ENCODE measurements around the gene PGRMC1. TPM values are rescaled to one million over a fixed set of nuclear protein-coding genes. Genes with fewer than 3 reads are reported as not detected.
"Not testable (repeated sequence)": the region's sequence is repeated elsewhere in the genome, so short reads cannot be mapped to it uniquely, and the experiment has no call there.

Gene PGRMC1
- total and polyA plus RNA-seq, 8 donors, result 17.0 to 50.2 (median 26.5) TPM

- intact Hi-C loops (cut with DNase I), result no loop called here
- 68 to 73% methylated on average over 2 of the region's 2 CpGs for WGBS, 2 donors
- peaks cover 0 to 6% (median 0%) of the 10 kb centered on the region in 4 donors for H3K27me3 ChIP-seq
- no peak overlapping the region for H3K4me3 ChIP-seq
- H3K36me3 ChIP-seq, result no peaks in the 10 kb centered on the region
- ATAC-seq, result no peak
- no peaks in the 10 kb centered on the region for H3K9me3 ChIP-seq
- TF ChIP-seq CTCF (IDR thresholded peaks at IDR 0.05), result no peak
- no peak for DNase-seq
- no peaks in the 10 kb centered on the region for H3K4me1 ChIP-seq
- FAIRE-seq, result no peak
- no peak overlapping the region for H3K27ac ChIP-seq
Measured at GRCh38 chrX:119252716-119253115, 16.6 kb downstream of the PGRMC1 start.

- FAIRE-seq (peak; percentile 80), DNase-seq (peak in 1 of 6 donors; percentile 26), ATAC-seq (peak; percentile 46 to 73 (median 57))
- TF ChIP-seq CTCF (IDR thresholded peaks at IDR 0.05), result peak; percentile 16 to 59 (median 40)
- Histone ChIP-seq H3K27ac (no peak overlapping the region), H3K27me3 (peaks cover 0 to 9% (median 0%) of the 10 kb centered on the region in 4 donors), H3K4me3 (no peak overlapping the region), H3K36me3 (no peaks in the 10 kb centered on the region), H3K4me1 (no peaks in the 10 kb centered on the region), H3K9me3 (no peaks in the 10 kb centered on the region)
- 8 to 11% methylated on average over 5 of the region's 5 CpGs for WGBS, 2 donors
- intact Hi-C loops (cut with DNase I), result no loop called here
Measured at GRCh38 chrX:119266364-119266995, 30.4 kb downstream of the PGRMC1 start.

GRCh38 chrX:119267115-119267514, 31.0 kb downstream of the PGRMC1 start:
- H3K4me3 ChIP-seq; H3K27me3 ChIP-seq; H3K4me1 ChIP-seq; H3K36me3 ChIP-seq; H3K9me3 ChIP-seq; intact Hi-C loops (cut with DNase I); FAIRE-seq; DNase-seq; H3K27ac ChIP-seq; ATAC-seq: not testable (repeated sequence)
- WGBS, 2 donors, result 65 to 75% methylated on average over 3 of the region's 3 CpGs

- peak in 1 of 6 donors; percentile 58 for DNase-seq
- no peak overlapping the region for H3K4me3 ChIP-seq
- ATAC-seq, result no peak
Measured at GRCh38 chrX:119272882-119273419, 36.9 kb downstream of the PGRMC1 start.

More at GRCh38 chrX:119272882-119273419, 36.9 kb downstream of the PGRMC1 start:
- intact Hi-C loops (cut with DNase I), result no loop called here
- no peak for FAIRE-seq
- no peaks in the 10 kb centered on the region for H3K36me3 ChIP-seq
- TF ChIP-seq CTCF (IDR thresholded peaks at IDR 0.05), result no peak
- no peaks in the 10 kb centered on the region for H3K9me3 ChIP-seq
- no peak overlapping the region for H3K27ac ChIP-seq
- peaks cover 2 to 31% (median 6%) of the 10 kb centered on the region in 4 donors for H3K27me3 ChIP-seq
- H3K4me1 ChIP-seq, result no peaks in the 10 kb centered on the region
- WGBS, 2 donors, result 45 to 53% methylated on average over 32 to 42 of the region's 42 CpGs
